Neutrophil (primary cell): ENCODE data around the gene SPSB1.

Experiments used
- H3K27ac ChIP-seq: fragments of 200-600 bp; sonication (generic); 2 replicates; pipeline ENCODE4 v1.5.1; 2016; ENCODE audit warnings: mild to moderate bottlenecking, moderate library complexity
- H3K27me3 ChIP-seq: fragments of 200-600 bp; sonication (generic); 2 replicates; pipeline ENCODE4 v1.6.0; 2016; ENCODE audit warnings: mild to moderate bottlenecking
- H3K36me3 ChIP-seq: fragments of 200-600 bp; sonication (generic); 2 replicates; pipeline ENCODE4 v1.5.1; 2017
- H3K4me1 ChIP-seq, 2 experiments: fragments of 200-600 bp in 1 of 2; sonication (generic) in 1 of 2; 1 replicate in 1 of 2; 2 replicates in 1 of 2; pipeline versions ENCODE4 v1.5.1 to v1.6.1; 2013 to 2016; ENCODE audit warnings: low read depth in 1 of 2, low read length in 1 of 2, mild to moderate bottlenecking in 1 of 2, moderate library complexity in 1 of 2; ENCODE audit not compliant: control insufficient read depth in 1 of 2, insufficient read depth in 1 of 2
- H3K4me3 ChIP-seq, 2 experiments: fragments of 200-600 bp in 1 of 2; sonication (generic) in 1 of 2; 1 replicate in 1 of 2; 2 replicates in 1 of 2; pipeline ENCODE4 v1.5.1; 2013 to 2016; ENCODE audit warnings: low read depth in 1 of 2, low read length in 1 of 2, mild to moderate bottlenecking in 1 of 2, moderate library complexity in 1 of 2
- H3K9me3 ChIP-seq: fragments of 200-600 bp; sonication (generic); 2 replicates; pipeline ENCODE4 v1.5.1; 2016
- TF ChIP-seq, protein P1 (sequence below): fragments of 200-600 bp; sonication (generic); IDR thresholded peaks from 2 replicates; pipeline ENCODE4 v1.5.1; 2016; ENCODE audit warnings: antibody characterized with exemption

SPSB1 gene

GRCh38 chr1:9376430-9376829, 83.7 kb downstream of the SPSB1 start:
- Histone ChIP-seq H3K36me3 (no peaks in the 10 kb centered on the region), H3K27ac (no peak overlapping the region), H3K4me3 (no peak overlapping the region), H3K4me1 (no peaks in the 10 kb centered on the region), H3K27me3 (no peaks in the 10 kb centered on the region), H3K9me3 (no peaks in the 10 kb centered on the region)
- TF ChIP-seq, protein P1, sequence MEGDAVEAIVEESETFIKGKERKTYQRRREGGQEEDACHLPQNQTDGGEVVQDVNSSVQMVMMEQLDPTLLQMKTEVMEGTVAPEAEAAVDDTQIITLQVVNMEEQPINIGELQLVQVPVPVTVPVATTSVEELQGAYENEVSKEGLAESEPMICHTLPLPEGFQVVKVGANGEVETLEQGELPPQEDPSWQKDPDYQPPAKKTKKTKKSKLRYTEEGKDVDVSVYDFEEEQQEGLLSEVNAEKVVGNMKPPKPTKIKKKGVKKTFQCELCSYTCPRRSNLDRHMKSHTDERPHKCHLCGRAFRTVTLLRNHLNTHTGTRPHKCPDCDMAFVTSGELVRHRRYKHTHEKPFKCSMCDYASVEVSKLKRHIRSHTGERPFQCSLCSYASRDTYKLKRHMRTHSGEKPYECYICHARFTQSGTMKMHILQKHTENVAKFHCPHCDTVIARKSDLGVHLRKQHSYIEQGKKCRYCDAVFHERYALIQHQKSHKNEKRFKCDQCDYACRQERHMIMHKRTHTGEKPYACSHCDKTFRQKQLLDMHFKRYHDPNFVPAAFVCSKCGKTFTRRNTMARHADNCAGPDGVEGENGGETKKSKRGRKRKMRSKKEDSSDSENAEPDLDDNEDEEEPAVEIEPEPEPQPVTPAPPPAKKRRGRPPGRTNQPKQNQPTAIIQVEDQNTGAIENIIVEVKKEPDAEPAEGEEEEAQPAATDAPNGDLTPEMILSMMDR: no peak

- Histone ChIP-seq H3K27me3 (no peaks in the 10 kb centered on the region), H3K9me3 (no peaks in the 10 kb centered on the region), H3K36me3 (no peaks in the 10 kb centered on the region), H3K27ac (no peak overlapping the region), H3K4me1 (no peaks in the 10 kb centered on the region), H3K4me3 (no peak overlapping the region)
- TF ChIP-seq, protein P1: no peak
Observed at GRCh38 chr1:9376886-9377333, 84.2 kb downstream of the SPSB1 start.

DNA sequence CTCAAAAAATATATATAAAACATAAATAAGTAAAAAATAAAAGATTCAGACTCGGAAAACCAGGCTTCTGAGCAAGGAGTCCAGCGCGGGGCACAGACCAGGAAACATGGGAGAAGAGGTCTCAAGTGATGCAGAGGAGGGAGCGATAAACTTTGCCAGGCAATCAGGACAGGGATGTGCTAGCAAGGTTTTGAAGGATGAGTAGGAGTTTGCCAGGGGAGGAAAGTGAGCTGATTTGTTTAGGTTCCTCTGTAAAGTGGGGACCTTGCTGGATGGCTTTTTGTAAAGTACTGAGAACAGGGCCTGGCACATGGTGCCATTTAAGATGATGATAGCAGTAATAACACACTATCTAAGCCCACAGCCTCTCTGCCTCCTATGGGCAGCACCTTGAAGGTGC, 86.1 kb downstream of the SPSB1 start:
- Histone ChIP-seq H3K27me3 (peaks cover 5% of the 10 kb centered on the region), H3K9me3 (no peaks in the 10 kb centered on the region), H3K4me3 (no peak overlapping the region), H3K36me3 (no peaks in the 10 kb centered on the region), H3K27ac (no peak overlapping the region), H3K4me1 (no peaks in the 10 kb centered on the region)
- TF ChIP-seq, protein P1: no peak

- Histone ChIP-seq H3K9me3 (no peaks in the 10 kb centered on the region), H3K27me3 (peaks cover 5% of the 10 kb centered on the region), H3K4me3 (no peak overlapping the region), H3K36me3 (no peaks in the 10 kb centered on the region), H3K27ac (peak overlapping the region; percentile 52), H3K4me1 (no peaks in the 10 kb centered on the region)
- TF ChIP-seq, protein P1: no peak
Observed at GRCh38 chr1:9380711-9381110, 88.0 kb downstream of the SPSB1 start.

DNA sequence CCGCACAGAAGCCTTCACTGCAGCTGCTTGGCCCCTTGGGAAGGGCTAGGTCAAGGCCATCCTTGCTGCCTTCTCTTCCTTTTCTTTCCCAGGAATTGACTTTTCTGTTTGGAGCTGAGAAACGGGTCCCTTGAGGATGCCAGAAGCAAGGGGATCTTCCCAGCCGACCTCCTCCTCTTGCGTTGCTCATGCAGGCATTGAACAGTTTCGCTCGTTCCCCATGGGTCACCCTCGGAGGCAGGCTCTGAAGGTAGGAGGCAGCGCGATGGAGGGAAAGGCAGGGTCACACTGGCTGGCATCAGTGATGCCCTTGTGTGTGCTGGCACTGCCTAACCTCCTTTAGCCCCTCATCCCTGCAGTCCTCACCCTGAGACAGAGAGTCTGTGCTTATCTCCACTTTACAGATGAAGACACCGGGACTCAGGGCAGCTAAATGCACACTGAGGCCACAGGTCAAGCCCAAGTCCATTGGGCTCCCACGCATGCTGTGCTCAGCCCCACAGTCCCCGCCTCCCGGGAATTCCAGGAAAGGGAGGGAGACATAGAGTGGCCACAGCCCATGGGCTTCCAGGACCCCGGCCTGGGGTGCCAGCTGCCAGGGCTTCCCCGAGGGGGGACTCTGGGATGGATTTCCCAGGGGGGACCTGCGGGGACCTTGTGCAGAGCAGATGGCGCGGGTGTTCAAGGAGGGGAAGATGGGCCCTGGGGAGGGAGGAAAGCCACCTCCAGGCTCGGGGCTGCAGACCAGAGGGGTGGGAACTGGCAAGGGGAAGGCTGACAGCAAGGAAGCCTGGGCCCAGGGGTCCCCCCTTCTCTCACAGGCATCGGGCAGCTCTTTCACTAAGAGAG, 90.2 kb downstream of the SPSB1 start:
- Histone ChIP-seq H3K4me1 (no peaks in the 10 kb centered on the region), H3K27ac (no peak overlapping the region), H3K4me3 (no peak overlapping the region), H3K27me3 (peaks cover 5% of the 10 kb centered on the region), H3K36me3 (no peaks in the 10 kb centered on the region), H3K9me3 (no peaks in the 10 kb centered on the region)
- TF ChIP-seq, protein P1: no peak
